HG02970 (cell line): Measurements from ENCODE around the gene TAF1C.
"Not testable (repeated sequence)": the region's sequence is repeated elsewhere in the genome, so short reads cannot be mapped to it uniquely, and the experiment has no call there.

Source experiments
- ATAC-seq: cut with Tn5 transposase; IDR thresholded peaks from one replicate; pipeline ENCODE4 v1.9.1; 2021; ENCODE audit warnings: mild to moderate bottlenecking, moderate library complexity, moderate number of reproducible peaks; ENCODE audit not compliant: unreplicated experiment, low FRiP score

Gene TAF1C

GRCh38 chr16:84212631-84213030 is 25.8 kb upstream of the TAF1C start:
- no peak for ATAC-seq

GRCh38 chr16:84212154-84212553 is 25.3 kb upstream of the TAF1C start:
- ATAC-seq, result no peak

- no peak for ATAC-seq
Observed at GRCh38 chr16:84209989-84210388, 23.1 kb upstream of the TAF1C start.

GRCh38 chr16:84207879-84208278 is 21.0 kb upstream of the TAF1C start:
- ATAC-seq, result no peak

- ATAC-seq, result no peak
Observed at GRCh38 chr16:84207251-84207650, 20.4 kb upstream of the TAF1C start.

- ATAC-seq, result no peak
Observed at GRCh38 chr16:84205976-84206691, 19.3 kb upstream of the TAF1C start.

- not testable (repeated sequence) for ATAC-seq
Observed at GRCh38 chr16:84205123-84205522, 18.3 kb upstream of the TAF1C start.

- ATAC-seq, result not testable (repeated sequence)
Observed at GRCh38 chr16:84204551-84204950, 17.7 kb upstream of the TAF1C start.

GRCh38 chr16:84199861-84200260 is 13.0 kb upstream of the TAF1C start:
- no peak for ATAC-seq

- ATAC-seq, result no peak
Observed at GRCh38 chr16:84199097-84199496, 12.2 kb upstream of the TAF1C start.

GRCh38 chr16:84198401-84198800 is 11.5 kb upstream of the TAF1C start:
- no peak for ATAC-seq

- no peak for ATAC-seq
Observed at GRCh38 chr16:84197466-84198128, 10.7 kb upstream of the TAF1C start.

GRCh38 chr16:84196727-84197394 is 10.0 kb upstream of the TAF1C start:
- ATAC-seq, result no peak

- ATAC-seq, result no peak
Observed at GRCh38 chr16:84196101-84196500, 9.2 kb upstream of the TAF1C start.

GRCh38 chr16:84195201-84196093 is 8.6 kb upstream of the TAF1C start:
- no peak for ATAC-seq

- ATAC-seq, result no peak
Observed at GRCh38 chr16:84194470-84195200, 7.8 kb upstream of the TAF1C start.

GRCh38 chr16:84194018-84194417 is 7.2 kb upstream of the TAF1C start:
- no peak for ATAC-seq

GRCh38 chr16:84193480-84193879 is 6.6 kb upstream of the TAF1C start:
- no peak for ATAC-seq

- ATAC-seq, result no peak
Observed at GRCh38 chr16:84191466-84191865, 4.6 kb upstream of the TAF1C start.
